ENCODE data around the gene ZNF268.

- TF ChIP-seq POLR2A (IDR thresholded peaks at IDR 0.05): no peak
- TF ChIP-seq CTCF (IDR thresholded peaks at IDR 0.05): no peak
- TF ChIP-seq EP300 (IDR thresholded peaks at IDR 0.05): no peak
Observed at GRCh38 chr12:133174901-133175300, 6.4 kb upstream of the ZNF268 start.
